ENCODE data around the gene PDE10A.

Gene PDE10A

DNA sequence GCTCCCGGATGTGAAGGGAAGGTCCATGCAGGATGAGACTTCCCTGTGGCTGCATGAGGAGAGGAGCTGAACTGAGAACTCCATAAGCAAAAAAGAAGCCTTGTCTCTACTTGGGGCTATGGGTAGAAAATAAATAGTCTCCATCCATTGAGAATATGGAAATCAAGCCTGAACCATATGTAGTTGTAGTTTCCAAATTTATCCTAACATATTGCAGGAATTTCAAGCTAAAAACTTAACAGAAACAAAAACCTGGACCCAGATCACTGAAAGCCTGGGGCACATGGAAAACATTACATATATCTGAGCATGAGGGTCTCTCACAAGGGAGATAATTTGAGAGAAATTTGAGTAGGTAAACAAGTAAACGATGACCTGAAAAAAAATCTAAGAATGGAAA lies 258.7 kb downstream of the PDE10A start:
- Histone ChIP-seq H3F3A (ENCODE audit: insufficient read depth, low read length) (no peaks in the 10 kb centered on the region), H3K27me3 (ENCODE audit: insufficient read depth, low read length) (no peaks in the 10 kb centered on the region), H4K20me1 (ENCODE audit: insufficient read depth, low read length) (no peaks in the 10 kb centered on the region), H3K4me1 (ENCODE audit: insufficient read depth, low read length, severe bottlenecking) (no peaks in the 10 kb centered on the region), H3K79me2 (ENCODE audit: insufficient read depth, low read length) (no peaks in the 10 kb centered on the region), H3K4me3 (ENCODE audit: low read depth, low read length, poor library complexity, severe bottlenecking) (no peak overlapping the region), H2AFZ (ENCODE audit: low read length) (no peak overlapping the region), H3K9me2 (ENCODE audit: low read depth, low read length) (no peaks in the 10 kb centered on the region), H3K4me2 (ENCODE audit: low read length) (no peak overlapping the region), H3K9me3 (ENCODE audit: low read length) (no peaks in the 10 kb centered on the region), H3K9ac (ENCODE audit: low read length) (no peak overlapping the region), H3K36me3 (ENCODE audit: insufficient read depth, low read length) (no peaks in the 10 kb centered on the region), H3K27ac (ENCODE audit: low read depth, low read length, poor library complexity, severe bottlenecking) (no peak overlapping the region)
- TF ChIP-seq EZH2 (IDR thresholded peaks at IDR 0.05; ENCODE audit: borderline replicate concordance, low read length), result no peak
- no peak for TF ChIP-seq CTCF (IDR thresholded peaks at IDR 0.05; ENCODE audit: low read length)

DNA sequence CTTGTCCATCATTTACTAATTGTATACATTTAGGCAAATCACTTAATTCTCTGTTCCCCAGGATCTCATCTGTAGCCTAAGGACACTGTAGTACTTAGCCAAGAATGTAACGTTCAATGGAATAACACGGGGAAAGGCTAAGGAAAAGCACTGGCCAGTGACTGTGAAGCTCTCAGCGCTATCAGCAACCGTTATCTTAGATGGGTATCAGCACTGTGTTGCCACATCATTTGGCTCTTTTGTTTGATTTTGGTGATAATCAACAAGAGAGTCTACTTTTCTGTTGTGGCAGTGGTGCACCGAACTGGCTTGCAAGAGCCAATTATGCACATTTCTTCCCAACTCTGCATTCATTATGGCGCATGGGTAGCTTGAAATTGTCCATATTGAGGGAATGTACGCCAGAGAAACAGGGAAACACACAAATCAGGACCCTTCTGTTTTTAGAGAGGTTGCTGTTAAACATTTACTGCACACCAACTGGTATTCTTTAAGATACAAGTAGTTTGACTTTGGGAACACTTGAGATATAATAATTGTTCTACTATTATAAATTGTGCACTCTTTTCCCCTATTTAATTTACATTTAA lies 259.9 kb downstream of the PDE10A start:
- H2AFZ ChIP-seq (ENCODE audit: low read length), result no peak overlapping the region
- H3F3A ChIP-seq (ENCODE audit: insufficient read depth, low read length), result no peaks in the 10 kb centered on the region
- no peaks in the 10 kb centered on the region for H3K36me3 ChIP-seq (ENCODE audit: insufficient read depth, low read length)
- H3K9me2 ChIP-seq (ENCODE audit: low read depth, low read length), result no peaks in the 10 kb centered on the region
- no peaks in the 10 kb centered on the region for H3K27me3 ChIP-seq (ENCODE audit: insufficient read depth, low read length)
- no peak overlapping the region for H3K4me3 ChIP-seq (ENCODE audit: low read depth, low read length, poor library complexity, severe bottlenecking)
- no peaks in the 10 kb centered on the region for H3K9me3 ChIP-seq (ENCODE audit: low read length)
- TF ChIP-seq EZH2 (IDR thresholded peaks at IDR 0.05; ENCODE audit: borderline replicate concordance, low read length) (no peak), CTCF (IDR thresholded peaks at IDR 0.05; ENCODE audit: low read length) (no peak)
- no peaks in the 10 kb centered on the region for H3K79me2 ChIP-seq (ENCODE audit: insufficient read depth, low read length)
- H4K20me1 ChIP-seq (ENCODE audit: insufficient read depth, low read length), result no peaks in the 10 kb centered on the region
- no peaks in the 10 kb centered on the region for H3K4me1 ChIP-seq (ENCODE audit: insufficient read depth, low read length, severe bottlenecking)
- no peak overlapping the region for H3K4me2 ChIP-seq (ENCODE audit: low read length)
- H3K9ac ChIP-seq (ENCODE audit: low read length), result no peak overlapping the region
- no peak overlapping the region for H3K27ac ChIP-seq (ENCODE audit: low read depth, low read length, poor library complexity, severe bottlenecking)

DNA sequence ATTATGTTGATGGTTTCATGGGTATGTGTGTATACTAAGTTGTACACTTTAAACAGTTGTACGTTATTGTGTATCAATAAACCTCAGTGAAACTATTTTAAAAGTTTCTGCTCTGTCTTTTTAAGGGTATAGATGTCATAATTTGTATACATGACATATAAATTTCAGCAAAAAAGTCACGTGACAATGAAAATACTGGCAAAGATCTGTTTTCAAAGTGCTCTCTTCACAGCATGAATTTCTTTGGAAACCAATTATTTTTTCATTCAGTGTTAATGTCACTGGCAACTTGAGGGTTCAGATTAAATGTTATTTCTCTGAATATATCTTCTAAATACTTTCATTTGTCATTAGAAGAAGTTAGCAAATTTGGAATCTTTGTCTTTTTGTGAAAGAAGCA lies 261.9 kb downstream of the PDE10A start:
- H3K4me1 ChIP-seq (ENCODE audit: insufficient read depth, low read length, severe bottlenecking), result no peaks in the 10 kb centered on the region
- H3K9me3 ChIP-seq (ENCODE audit: low read length), result no peaks in the 10 kb centered on the region
- H3F3A ChIP-seq (ENCODE audit: insufficient read depth, low read length), result no peaks in the 10 kb centered on the region
- no peaks in the 10 kb centered on the region for H3K9me2 ChIP-seq (ENCODE audit: low read depth, low read length)
- no peaks in the 10 kb centered on the region for H3K36me3 ChIP-seq (ENCODE audit: insufficient read depth, low read length)
- H4K20me1 ChIP-seq (ENCODE audit: insufficient read depth, low read length), result no peaks in the 10 kb centered on the region
- no peak overlapping the region for H3K4me3 ChIP-seq (ENCODE audit: low read depth, low read length, poor library complexity, severe bottlenecking)
- H2AFZ ChIP-seq (ENCODE audit: low read length), result no peak overlapping the region
- H3K9ac ChIP-seq (ENCODE audit: low read length), result no peak overlapping the region
- H3K27me3 ChIP-seq (ENCODE audit: insufficient read depth, low read length), result no peaks in the 10 kb centered on the region
- H3K4me2 ChIP-seq (ENCODE audit: low read length), result no peak overlapping the region
- no peaks in the 10 kb centered on the region for H3K79me2 ChIP-seq (ENCODE audit: insufficient read depth, low read length)
- TF ChIP-seq EZH2 (IDR thresholded peaks at IDR 0.05; ENCODE audit: borderline replicate concordance, low read length) (no peak), CTCF (IDR thresholded peaks at IDR 0.05; ENCODE audit: low read length) (no peak)
- no peak overlapping the region for H3K27ac ChIP-seq (ENCODE audit: low read depth, low read length, poor library complexity, severe bottlenecking)

Measured in OCI-LY1 (cell line).